Measurements from ENCODE around the gene INPP5A.

DNA sequence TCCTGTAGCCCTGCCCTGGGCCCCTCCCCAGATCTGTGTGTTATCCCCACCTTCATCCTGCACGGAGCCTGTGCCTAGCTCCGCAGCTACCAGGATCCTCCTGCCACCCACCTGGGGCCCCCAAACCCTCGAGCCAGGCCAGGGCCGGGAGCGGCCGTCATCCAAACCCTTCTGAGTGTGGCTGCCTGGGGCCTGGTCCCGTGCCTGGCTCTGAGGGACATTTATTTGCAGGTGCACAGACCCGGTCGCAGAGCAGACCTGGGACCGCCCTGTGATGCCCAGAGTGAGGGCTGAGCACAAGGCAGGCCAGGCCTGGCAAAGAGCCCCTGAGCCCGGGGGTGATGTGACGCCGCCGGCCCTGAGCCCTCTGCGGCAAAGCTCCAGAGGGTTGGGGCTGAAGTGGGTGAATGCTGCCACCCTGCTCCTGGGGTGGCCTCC is 27.4 kb upstream of the INPP5A start:
- TF ChIP-seq ZNF274 (IDR thresholded peaks at IDR 0.05; ENCODE audit: low read depth, low read length) (no peak), YY1 (IDR thresholded peaks at IDR 0.05; ENCODE audit: insufficient read depth, insufficient read length) (no peak)
